ENCODE results near the gene CSNK1G1.

Gene CSNK1G1

GRCh38 chr15:64361259-64361658 lies 5.3 kb upstream of the CSNK1G1 start:
- Histone ChIP-seq H4K20me1 (ENCODE audit: control insufficient read depth, insufficient read depth, low read depth, low read length) (no peaks in the 10 kb centered on the region), H3K27ac (ENCODE audit: low read depth, low read length) (no peak overlapping the region), H3F3A (ENCODE audit: control insufficient read depth, insufficient read depth) (peaks cover 45% of the 10 kb centered on the region), H3K9me2 (replicated peaks; ENCODE audit: control insufficient read depth, low read length) (no peaks in the 10 kb centered on the region), H3K79me2 (ENCODE audit: control insufficient read depth, low read length) (no peaks in the 10 kb centered on the region), H3K4me1 (ENCODE audit: control insufficient read depth, low read length) (peaks cover 6% of the 10 kb centered on the region), H3K9me3 (ENCODE audit: control insufficient read depth, insufficient read depth, low read length) (no peaks in the 10 kb centered on the region), H3K4me3 (ENCODE audit: low read length) (no peak overlapping the region), H3K27me3 (ENCODE audit: control insufficient read depth, low read length) (no peaks in the 10 kb centered on the region), H3K36me3 (ENCODE audit: control insufficient read depth, low read length) (peaks cover 36% of the 10 kb centered on the region), H3K4me2 (ENCODE audit: low read length) (no peak overlapping the region)
- TF ChIP-seq, protein P1, sequence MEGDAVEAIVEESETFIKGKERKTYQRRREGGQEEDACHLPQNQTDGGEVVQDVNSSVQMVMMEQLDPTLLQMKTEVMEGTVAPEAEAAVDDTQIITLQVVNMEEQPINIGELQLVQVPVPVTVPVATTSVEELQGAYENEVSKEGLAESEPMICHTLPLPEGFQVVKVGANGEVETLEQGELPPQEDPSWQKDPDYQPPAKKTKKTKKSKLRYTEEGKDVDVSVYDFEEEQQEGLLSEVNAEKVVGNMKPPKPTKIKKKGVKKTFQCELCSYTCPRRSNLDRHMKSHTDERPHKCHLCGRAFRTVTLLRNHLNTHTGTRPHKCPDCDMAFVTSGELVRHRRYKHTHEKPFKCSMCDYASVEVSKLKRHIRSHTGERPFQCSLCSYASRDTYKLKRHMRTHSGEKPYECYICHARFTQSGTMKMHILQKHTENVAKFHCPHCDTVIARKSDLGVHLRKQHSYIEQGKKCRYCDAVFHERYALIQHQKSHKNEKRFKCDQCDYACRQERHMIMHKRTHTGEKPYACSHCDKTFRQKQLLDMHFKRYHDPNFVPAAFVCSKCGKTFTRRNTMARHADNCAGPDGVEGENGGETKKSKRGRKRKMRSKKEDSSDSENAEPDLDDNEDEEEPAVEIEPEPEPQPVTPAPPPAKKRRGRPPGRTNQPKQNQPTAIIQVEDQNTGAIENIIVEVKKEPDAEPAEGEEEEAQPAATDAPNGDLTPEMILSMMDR (IDR thresholded peaks at IDR 0.05; ENCODE audit: low read depth, low read length, poor library complexity, severe bottlenecking): no peak
- TF ChIP-seq EZH2phosphoT487 (IDR thresholded peaks at IDR 0.05; ENCODE audit: borderline replicate concordance, low read length): no peak

- Histone ChIP-seq H3K27ac (ENCODE audit: low read depth, low read length) (peak overlapping the region; percentile 33), H3K36me3 (ENCODE audit: control insufficient read depth, low read length) (peaks cover 11% of the 10 kb centered on the region; the same call in 1 of the 2 replicates), H3K4me3 (ENCODE audit: low read length) (peak overlapping the region; percentile 90), H3K4me1 (ENCODE audit: control insufficient read depth, low read length) (peaks cover 16% of the 10 kb centered on the region), H3K4me2 (ENCODE audit: low read length) (peak overlapping the region; percentile 77), H4K20me1 (ENCODE audit: control insufficient read depth, insufficient read depth, low read depth, low read length) (no peaks in the 10 kb centered on the region), H3K9me3 (ENCODE audit: control insufficient read depth, insufficient read depth, low read length) (no peaks in the 10 kb centered on the region), H3K27me3 (ENCODE audit: control insufficient read depth, low read length) (no peaks in the 10 kb centered on the region), H3F3A (ENCODE audit: control insufficient read depth, insufficient read depth) (peaks cover 36% of the 10 kb centered on the region), H3K9me2 (replicated peaks; ENCODE audit: control insufficient read depth, low read length) (no peaks in the 10 kb centered on the region), H3K79me2 (ENCODE audit: control insufficient read depth, low read length) (peaks cover 32% of the 10 kb centered on the region)
- no peak for TF ChIP-seq EZH2phosphoT487 (IDR thresholded peaks at IDR 0.05; ENCODE audit: borderline replicate concordance, low read length)
- TF ChIP-seq, protein P1 (IDR thresholded peaks at IDR 0.05; ENCODE audit: low read depth, low read length, poor library complexity, severe bottlenecking): no peak
These were observed 702 bp upstream of the CSNK1G1 start for GRCh38 chr15:64356710-64357040.

GRCh38 chr15:64355348-64355943 lies 527 bp downstream of the CSNK1G1 start:
- TF ChIP-seq EZH2phosphoT487 (IDR thresholded peaks at IDR 0.05; ENCODE audit: borderline replicate concordance, low read length): no peak
- TF ChIP-seq, protein P1 (IDR thresholded peaks at IDR 0.05; ENCODE audit: low read depth, low read length, poor library complexity, severe bottlenecking): peak; percentile 8

More at GRCh38 chr15:64355348-64355943, 527 bp downstream of the CSNK1G1 start:
- Histone ChIP-seq H3K4me2 (ENCODE audit: low read length) (peak overlapping the region; percentile 77), H3F3A (ENCODE audit: control insufficient read depth, insufficient read depth) (peaks cover 34% of the 10 kb centered on the region), H4K20me1 (ENCODE audit: control insufficient read depth, insufficient read depth, low read depth, low read length) (no peaks in the 10 kb centered on the region), H3K79me2 (ENCODE audit: control insufficient read depth, low read length) (peaks cover 36% of the 10 kb centered on the region), H3K9me3 (ENCODE audit: control insufficient read depth, insufficient read depth, low read length) (no peaks in the 10 kb centered on the region), H3K27me3 (ENCODE audit: control insufficient read depth, low read length) (no peaks in the 10 kb centered on the region), H3K9me2 (replicated peaks; ENCODE audit: control insufficient read depth, low read length) (no peaks in the 10 kb centered on the region), H3K4me1 (ENCODE audit: control insufficient read depth, low read length) (peaks cover 16% of the 10 kb centered on the region), H3K36me3 (ENCODE audit: control insufficient read depth, low read length) (peaks cover 5% of the 10 kb centered on the region; the same call in 1 of the 2 replicates), H3K27ac (ENCODE audit: low read depth, low read length) (peak overlapping the region; percentile 33), H3K4me3 (ENCODE audit: low read length) (peak overlapping the region; percentile 90)
